ENCODE results near the gene C20orf144. TPM values are rescaled to one million over a fixed set of nuclear protein-coding genes. Genes with fewer than 3 reads are reported as not detected.
A peak's percentile ranks its signal among the peaks of the same experiment; 100 is the strongest.

C20orf144 gene
- total RNA-seq, 5 donors from 2014 or later (not counting 1 experiment from before 2014, with no cell fraction given): 0.16 to 0.26 (median 0.22) TPM; not detected in 1

DNA sequence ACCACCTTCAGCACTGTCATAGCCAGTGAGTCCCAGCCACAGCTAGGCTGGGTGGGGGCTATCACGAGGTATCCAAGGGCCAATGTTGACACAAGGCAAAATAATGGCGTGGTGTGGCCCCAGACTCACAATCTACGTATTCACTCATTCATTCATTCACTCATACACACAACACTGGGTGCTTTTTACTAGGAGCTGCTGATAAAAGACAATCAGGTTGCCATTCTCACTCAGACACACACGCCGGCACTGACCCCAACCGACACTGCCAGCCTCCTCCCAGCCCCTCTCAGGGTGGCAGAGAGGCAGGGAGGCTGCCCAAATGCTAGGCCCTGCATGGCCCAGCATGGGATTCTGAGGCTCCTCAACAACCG, 1.5 kb upstream of the C20orf144 start:
- Mint-ChIP-seq H3K4me3 (no peak overlapping the region), H3K9me3 (no peaks in the 10 kb centered on the region), H3K4me1 (peaks cover 22 to 28% (median 26%) of the 10 kb centered on the region in 3 donors), H3K27me3 (no peaks in the 10 kb centered on the region), H3K36me3 (no peaks in the 10 kb centered on the region), H3K27ac (peak overlapping the region in 1 of 2 donors; percentile 28)
- Histone ChIP-seq H3K36me3 (ENCODE audit: control insufficient read depth in 2 of 2, extremely low read depth in 1 of 2, insufficient read depth in 1 of 2, low read length in 1 of 2) (peaks cover 0 to 11% of the 10 kb centered on the region in 2 donors), H3K9me3 (no peaks in the 10 kb centered on the region), H3K4me1 (ENCODE audit: control insufficient read depth in 1 of 2, extremely low read depth in 1 of 2, insufficient read depth in 2 of 2, low read length in 2 of 2) (peaks cover 8 to 29% of the 10 kb centered on the region in 2 experiments), H3K27ac (ENCODE audit: low read length) (no peak overlapping the region), H3K27me3 (replicated peaks in 1 of 2; ENCODE audit: control insufficient read depth in 2 of 2, extremely low read depth in 1 of 2, insufficient read depth in 2 of 2, low read length in 1 of 2) (no peaks in the 10 kb centered on the region), H3K4me3 (ENCODE audit: control insufficient read depth in 1 of 2, extremely low read depth in 1 of 2, low read length in 1 of 2) (no peak overlapping the region)
- no peak for ATAC-seq (replicated peaks in 1 of 4)
- WGBS (ENCODE audit: insufficient coverage): 97% methylated on average over 4 of the region's 7 CpGs
- DNase-seq: no peak
- ChIA-PET CTCF (interaction anchor here in 1 of 2 donors (0.5 kb wide), 1 partner anchor 1103 kb away, joined by 8 read pairs; no protein-coding TSS in a partner anchor), POLR2A (no interaction called here)

DNA sequence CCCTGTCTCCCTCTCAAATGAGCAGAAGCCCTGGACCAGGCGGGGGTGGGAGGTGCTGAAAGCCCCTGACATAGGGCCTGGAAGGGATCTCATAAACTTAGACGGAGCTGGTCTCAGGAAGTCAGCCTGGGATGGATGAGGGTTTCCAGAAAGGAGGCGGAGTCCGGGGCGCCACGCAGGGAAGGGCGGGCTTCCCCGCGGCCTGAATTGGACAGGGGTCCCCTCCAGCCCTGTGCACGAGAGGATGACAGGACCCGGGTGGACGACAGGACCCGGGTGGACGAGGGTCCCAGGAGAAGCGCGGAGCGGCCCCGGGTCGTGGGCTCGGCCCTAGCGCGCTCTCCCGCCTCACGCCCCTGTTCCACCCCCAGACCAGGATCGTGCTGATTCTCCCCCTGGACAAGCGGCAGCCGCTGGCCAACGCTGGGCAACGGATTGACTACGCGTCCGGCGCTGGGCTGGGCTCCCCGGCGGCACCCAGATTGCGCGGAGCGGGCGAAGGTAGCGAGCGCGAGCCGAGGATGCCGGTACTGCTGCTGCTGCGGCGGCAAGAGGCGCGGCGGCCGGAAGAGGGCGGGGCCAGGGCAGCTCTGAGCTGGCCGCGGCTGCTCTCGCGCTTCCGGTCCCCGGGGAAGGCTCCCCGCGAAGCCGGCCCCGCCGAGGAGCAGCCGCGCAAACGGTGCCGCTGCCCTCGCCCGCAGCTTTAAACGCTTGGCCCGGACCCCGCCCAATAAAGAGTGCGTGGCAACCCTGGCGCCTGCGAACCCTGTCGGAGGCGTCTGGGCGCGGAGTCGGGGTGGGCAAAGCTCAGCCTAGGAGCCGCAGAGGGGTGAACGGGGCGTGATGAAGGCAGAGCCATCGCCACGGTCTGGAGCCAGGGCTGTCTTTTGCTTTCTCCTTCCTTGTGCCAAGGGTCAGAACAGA, 1.3 kb downstream of the C20orf144 start:
- Histone ChIP-seq H3K27me3 (replicated peaks in 1 of 2; ENCODE audit: control insufficient read depth in 2 of 2, extremely low read depth in 1 of 2, insufficient read depth in 2 of 2, low read length in 1 of 2) (no peaks in the 10 kb centered on the region), H3K9me3 (no peaks in the 10 kb centered on the region), H3K4me1 (ENCODE audit: control insufficient read depth in 1 of 2, extremely low read depth in 1 of 2, insufficient read depth in 2 of 2, low read length in 2 of 2) (peaks cover 8 to 51% of the 10 kb centered on the region in 2 experiments), H3K4me3 (ENCODE audit: control insufficient read depth in 1 of 2, extremely low read depth in 1 of 2, low read length in 1 of 2) (peak overlapping the region; percentile 60 to 78), H3K36me3 (ENCODE audit: control insufficient read depth in 2 of 2, extremely low read depth in 1 of 2, insufficient read depth in 1 of 2, low read length in 1 of 2) (peaks cover 0 to 8% of the 10 kb centered on the region in 2 donors), H3K27ac (ENCODE audit: low read length) (peak overlapping the region; percentile 91)
- Mint-ChIP-seq H3K36me3 (no peaks in the 10 kb centered on the region), H3K27ac (peak overlapping the region; percentile 93 to 95), H3K4me3 (peak overlapping the region; percentile 78 to 96 (median 95)), H3K9me3 (no peaks in the 10 kb centered on the region), H3K4me1 (peaks cover 35 to 40% (median 36%) of the 10 kb centered on the region in 3 donors), H3K27me3 (no peaks in the 10 kb centered on the region)
- ChIA-PET POLR2A (no interaction called here), CTCF (interaction anchor here in 1 of 2 donors (0.7 to 1.7 kb wide), 2 partner anchors 16 to 206 kb away, joined by 3 to 5 read pairs; no protein-coding TSS in a partner anchor)
- DNase-seq: peak; percentile 58 to 92 (median 77)
- 1% methylated on average over 83 of the region's 84 CpGs for WGBS (ENCODE audit: insufficient coverage)
- ATAC-seq (replicated peaks in 1 of 4): peak; percentile 74 to 76 (median 75)

DNA sequence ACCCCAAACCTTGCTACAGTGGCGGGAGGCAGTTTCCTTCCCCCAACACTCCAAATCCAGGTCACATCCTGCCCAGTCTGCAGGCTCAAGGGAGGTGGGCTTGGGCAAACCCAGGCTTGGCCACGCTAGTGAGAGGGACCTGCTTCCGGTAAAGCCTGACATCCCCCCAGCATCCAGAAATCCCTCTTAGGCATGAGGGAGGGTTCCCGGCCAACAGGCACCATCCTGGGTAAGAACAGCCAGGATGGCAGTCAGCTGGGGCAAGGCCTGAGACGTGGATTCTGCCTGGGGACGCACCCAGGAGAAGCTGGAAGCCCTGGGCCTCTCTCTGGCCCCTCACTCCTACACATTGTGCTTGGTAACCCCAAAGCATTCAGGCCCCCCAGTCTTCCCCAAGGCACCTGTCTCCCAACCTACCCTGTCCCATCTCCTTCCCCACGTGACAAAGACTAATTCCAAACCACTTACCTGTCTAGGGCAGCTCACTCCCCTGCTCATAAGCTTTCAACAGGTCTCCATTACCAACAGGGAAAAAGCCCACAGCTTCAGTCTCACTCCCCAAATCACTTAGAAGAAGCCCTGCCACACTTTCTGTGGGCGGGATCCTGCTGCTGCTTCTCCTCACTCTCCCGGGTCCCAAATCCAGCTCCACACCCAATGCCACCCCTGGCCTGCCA, 2.1 kb downstream of the C20orf144 start:
- Histone ChIP-seq H3K4me3 (ENCODE audit: control insufficient read depth in 1 of 2, extremely low read depth in 1 of 2, low read length in 1 of 2) (peak overlapping the region; percentile 60 to 78), H3K27ac (ENCODE audit: low read length) (peak overlapping the region; percentile 91), H3K9me3 (no peaks in the 10 kb centered on the region), H3K36me3 (ENCODE audit: control insufficient read depth in 2 of 2, extremely low read depth in 1 of 2, insufficient read depth in 1 of 2, low read length in 1 of 2) (peaks cover 0 to 7% of the 10 kb centered on the region in 2 donors), H3K27me3 (replicated peaks in 1 of 2; ENCODE audit: control insufficient read depth in 2 of 2, extremely low read depth in 1 of 2, insufficient read depth in 2 of 2, low read length in 1 of 2) (no peaks in the 10 kb centered on the region), H3K4me1 (ENCODE audit: control insufficient read depth in 1 of 2, extremely low read depth in 1 of 2, insufficient read depth in 2 of 2, low read length in 2 of 2) (peaks cover 8 to 53% of the 10 kb centered on the region in 2 experiments)
- no peaks in the 10 kb centered on the region for H3K36me3 Mint-ChIP-seq
- H3K4me3 Mint-ChIP-seq: peak overlapping the region; percentile 78 to 96 (median 95)
- CTCF ChIA-PET: interaction anchor here in 1 of 2 donors (0.7 kb wide), 1 partner anchor 207 kb away, joined by 3 read pairs; no protein-coding TSS in a partner anchor
- H3K9me3 Mint-ChIP-seq: no peaks in the 10 kb centered on the region
- POLR2A ChIA-PET: interaction anchor here in 1 of 2 donors (0.5 to 0.6 kb wide), 2 partner anchors 30 to 54 kb away, joined by 3 to 4 read pairs; no protein-coding TSS in a partner anchor
- peak overlapping the region; percentile 93 to 95 for H3K27ac Mint-ChIP-seq
- DNase-seq (no peak), ATAC-seq (replicated peaks in 1 of 4) (no peak)
- H3K4me1 Mint-ChIP-seq: peaks cover 37 to 44% (median 38%) of the 10 kb centered on the region in 3 donors
- H3K27me3 Mint-ChIP-seq: no peaks in the 10 kb centered on the region
- WGBS (ENCODE audit: insufficient coverage): 62% methylated on average over 8 of the region's 9 CpGs

DNA sequence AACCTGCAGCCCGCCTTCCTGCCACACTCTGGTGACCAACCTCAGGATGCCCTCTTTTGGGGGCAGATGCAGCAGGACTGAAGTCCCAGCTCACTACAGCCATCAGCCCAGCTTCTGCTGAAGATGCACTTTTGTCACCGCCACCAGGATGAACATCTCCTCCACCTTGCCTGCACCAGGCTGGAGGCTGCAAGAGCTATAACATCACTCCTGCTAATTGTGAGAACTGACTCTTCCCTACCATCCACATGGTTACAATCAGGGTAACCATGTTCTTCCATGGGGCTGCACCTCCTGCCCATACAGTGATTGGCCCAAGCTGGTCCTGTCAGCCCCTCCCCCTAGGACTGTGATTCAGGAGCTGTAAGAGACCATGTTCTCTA, 2.6 kb downstream of the C20orf144 start:
- DNase-seq (peak in 1 of 35 experiments; percentile 39), ATAC-seq (replicated peaks in 1 of 4) (no peak)
- 82% methylated on average over 2 of the region's 2 CpGs for WGBS (ENCODE audit: insufficient coverage)
- peaks cover 8 to 53% of the 10 kb centered on the region in 2 experiments for H3K4me1 ChIP-seq (ENCODE audit: control insufficient read depth in 1 of 2, extremely low read depth in 1 of 2, insufficient read depth in 2 of 2, low read length in 2 of 2)
- H3K27me3 ChIP-seq (replicated peaks in 1 of 2; ENCODE audit: control insufficient read depth in 2 of 2, extremely low read depth in 1 of 2, insufficient read depth in 2 of 2, low read length in 1 of 2): no peaks in the 10 kb centered on the region
- ChIA-PET POLR2A (interaction anchor here in 1 of 2 donors (0.5 kb wide), 1 partner anchor 31 kb away, joined by 4 read pairs; no protein-coding TSS in a partner anchor), CTCF (interaction anchor here in 1 of 2 donors (0.5 kb wide), 1 partner anchor 239 kb away, joined by 4 read pairs; no protein-coding TSS in a partner anchor)
- H3K9me3 ChIP-seq: no peaks in the 10 kb centered on the region
- H3K27me3 Mint-ChIP-seq: no peaks in the 10 kb centered on the region
- H3K27ac Mint-ChIP-seq: peak overlapping the region; percentile 93 to 95
- peaks cover 0 to 3% of the 10 kb centered on the region in 2 donors for H3K36me3 ChIP-seq (ENCODE audit: control insufficient read depth in 2 of 2, extremely low read depth in 1 of 2, insufficient read depth in 1 of 2, low read length in 1 of 2)
- H3K27ac ChIP-seq (ENCODE audit: low read length): peak overlapping the region; percentile 91
- peak overlapping the region; percentile 78 to 96 (median 95) for H3K4me3 Mint-ChIP-seq
- H3K36me3 Mint-ChIP-seq: no peaks in the 10 kb centered on the region
- no peaks in the 10 kb centered on the region for H3K9me3 Mint-ChIP-seq
- peaks cover 37 to 44% (median 38%) of the 10 kb centered on the region in 3 donors for H3K4me1 Mint-ChIP-seq
- no peak overlapping the region for H3K4me3 ChIP-seq (ENCODE audit: control insufficient read depth in 1 of 2, extremely low read depth in 1 of 2, low read length in 1 of 2)

DNA sequence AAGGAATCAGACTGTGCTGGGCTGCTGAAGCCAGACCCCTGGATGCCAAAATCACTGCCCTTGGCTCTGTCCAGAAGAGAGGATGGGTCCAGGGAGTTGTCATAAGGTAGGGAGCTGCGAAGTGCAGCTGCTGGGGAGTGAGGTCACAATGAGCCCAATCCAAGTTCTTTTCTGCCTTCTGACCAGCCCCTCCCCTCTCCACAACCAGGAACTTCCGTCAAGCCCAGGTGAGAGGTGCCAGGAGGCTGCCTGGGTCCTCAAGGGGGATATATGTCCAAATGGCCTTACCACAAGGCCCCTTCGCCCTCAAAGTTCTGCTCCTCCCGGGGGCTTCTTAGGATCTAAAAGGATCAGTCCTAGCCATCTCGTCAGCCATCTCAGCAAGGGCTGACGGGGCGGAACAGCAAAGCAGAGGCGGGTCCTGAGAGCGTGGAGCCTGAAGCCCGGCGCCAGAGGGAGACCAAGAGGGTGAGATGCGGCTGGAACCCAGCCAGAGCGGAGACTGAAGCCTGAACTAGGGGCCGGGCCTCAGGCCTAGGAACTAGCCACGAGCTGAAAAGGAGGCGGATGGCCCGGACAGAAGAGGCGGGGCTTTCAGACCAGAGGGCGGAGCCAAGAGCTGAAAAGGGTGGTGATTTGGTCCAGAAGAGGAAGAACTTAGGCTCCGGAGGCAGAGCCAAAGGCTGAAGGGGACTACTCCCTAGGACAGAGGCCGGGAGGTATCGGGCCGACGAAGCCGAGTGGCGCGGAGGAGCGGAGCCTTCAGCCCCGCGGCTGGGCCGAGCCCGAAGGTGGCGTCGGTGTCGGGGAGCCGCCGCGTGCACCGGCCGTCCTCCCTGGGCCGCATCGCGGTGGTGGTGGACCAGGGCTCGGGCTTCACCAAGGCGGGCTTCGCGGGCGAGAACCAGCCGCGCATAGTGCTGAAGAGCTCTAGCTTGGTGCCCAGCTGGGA, 4.4 kb downstream of the C20orf144 start, which contains the start of gene ACTL10:
Gene ACTL10 (plus strand): TSS at position 651 of the 952 bp plus-strand sequence. CDS start 555 bp downstream, outside the sequence.
- Mint-ChIP-seq H3K9me3 (no peaks in the 10 kb centered on the region), H3K4me1 (peaks cover 37 to 44% (median 38%) of the 10 kb centered on the region in 3 donors), H3K27me3 (no peaks in the 10 kb centered on the region), H3K36me3 (no peaks in the 10 kb centered on the region), H3K4me3 (peak within 1 kb of the TSS; percentile 91 to 96 (median 95)), H3K27ac (peak within 1 kb of the TSS; percentile 93 to 97)
- ChIA-PET CTCF (interaction anchor here (0.5 to 2.9 kb wide), 8 partner anchors 112 to 1430 kb away, joined by 3 to 11 read pairs (median 3); partner anchors contain the start of genes CBFA2T2 (in 1 of the 2) and SNTA1 (in 1 of the 2)), POLR2A (interaction anchor here in 1 of 2 donors (0.7 kb wide), 1 partner anchor 1437 kb away, joined by 5 read pairs; no protein-coding TSS in a partner anchor)
- 4% methylated on average over 49 of the region's 50 CpGs for WGBS (ENCODE audit: insufficient coverage)
- Histone ChIP-seq H3K27ac (ENCODE audit: low read length) (peak within 1 kb of the TSS; percentile 62), H3K27me3 (replicated peaks in 1 of 2; ENCODE audit: control insufficient read depth in 2 of 2, extremely low read depth in 1 of 2, insufficient read depth in 2 of 2, low read length in 1 of 2) (no peaks in the 10 kb centered on the region), H3K4me3 (ENCODE audit: control insufficient read depth in 1 of 2, extremely low read depth in 1 of 2, low read length in 1 of 2) (peak within 1 kb of the TSS; percentile 73 to 81), H3K36me3 (ENCODE audit: control insufficient read depth in 2 of 2, extremely low read depth in 1 of 2, insufficient read depth in 1 of 2, low read length in 1 of 2) (no peaks in the 10 kb centered on the region), H3K9me3 (no peaks in the 10 kb centered on the region), H3K4me1 (ENCODE audit: control insufficient read depth in 1 of 2, extremely low read depth in 1 of 2, insufficient read depth in 2 of 2, low read length in 2 of 2) (peaks cover 8 to 53% of the 10 kb centered on the region in 2 experiments)
- ATAC-seq (replicated peaks in 1 of 4) (peak; percentile 32 to 47 (median 37)), DNase-seq (peak; percentile 39 to 86 (median 64))
